GM08714 (cell line): ENCODE data around the gene HDAC9.

Experiments used
- H3K4me3 ChIP-seq: fragments of 200-500 bp; sonication (Bioruptor generic); 2 replicates; pipeline ENCODE4 v1.5.1; 2014; ENCODE audit warnings: mild to moderate bottlenecking, low read length, inconsistent platforms
- ZNF274 ChIP-seq: IDR thresholded peaks from 2 replicates; pipeline ENCODE4 v1.6.1; 2012; ENCODE audit warnings: mild to moderate bottlenecking, low read depth, low read length

The HDAC9 gene

DNA sequence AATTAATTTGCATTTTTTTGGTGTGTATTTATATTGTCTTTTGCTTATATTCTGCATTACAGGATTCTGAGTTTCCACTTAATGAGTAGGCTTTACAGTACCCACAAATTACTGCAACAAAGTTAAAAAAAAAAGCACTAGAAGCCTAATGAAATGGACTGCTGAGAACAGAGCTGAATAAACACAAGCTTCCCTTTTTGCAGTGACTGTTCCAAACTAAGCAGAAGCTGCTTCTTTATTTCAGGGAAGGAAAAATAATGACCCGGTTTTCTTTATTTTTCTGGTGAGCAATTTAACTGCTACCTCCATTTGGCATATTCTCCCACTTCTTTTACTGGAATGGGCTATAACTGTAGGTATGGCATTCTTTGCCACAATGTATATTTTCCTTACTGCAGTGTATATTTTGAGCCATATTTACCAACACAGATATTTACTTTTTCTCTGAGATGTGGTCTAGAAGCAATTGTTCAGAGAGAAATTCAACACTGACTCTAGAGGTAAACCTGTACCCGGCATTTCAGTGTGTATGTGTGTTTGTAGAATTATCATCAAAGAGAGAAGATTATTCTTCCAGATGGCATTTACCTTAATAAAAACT lies 56.9 kb downstream of the HDAC9 start:
- no peak overlapping the region for H3K4me3 ChIP-seq
- no peak for TF ChIP-seq ZNF274

DNA sequence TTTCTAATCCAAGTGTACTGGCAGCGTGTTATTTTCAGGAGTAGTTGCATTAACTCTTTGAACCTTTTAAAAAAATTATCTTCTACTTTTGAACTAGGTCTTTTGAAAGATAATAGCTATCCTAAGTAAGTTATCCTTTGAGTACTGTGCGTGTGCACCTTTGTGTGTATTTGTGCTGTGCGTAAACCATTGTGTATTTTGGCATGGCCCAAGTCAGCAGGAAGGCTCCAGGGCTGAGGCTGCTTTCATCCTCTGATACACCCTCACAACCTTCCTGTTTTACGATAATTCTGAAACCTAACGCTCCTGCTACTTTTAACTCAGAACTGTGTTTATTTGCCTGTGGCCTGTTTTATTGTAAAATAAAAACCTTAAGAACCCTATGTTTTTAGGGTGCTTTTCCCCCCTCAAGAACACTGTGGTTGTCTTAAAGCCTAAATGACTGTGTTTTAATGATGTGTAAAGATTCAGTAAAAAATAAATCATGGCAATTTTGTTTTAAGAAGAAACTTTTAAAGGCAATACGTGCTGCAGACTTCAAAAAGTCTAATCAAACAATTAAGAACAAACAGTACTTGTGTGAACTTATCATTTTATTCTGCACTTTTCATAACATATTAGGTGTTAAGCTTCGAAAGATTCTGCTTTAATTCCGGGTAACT lies 57.5 kb downstream of the HDAC9 start:
- H3K4me3 ChIP-seq: no peak overlapping the region
- TF ChIP-seq ZNF274: no peak

DNA sequence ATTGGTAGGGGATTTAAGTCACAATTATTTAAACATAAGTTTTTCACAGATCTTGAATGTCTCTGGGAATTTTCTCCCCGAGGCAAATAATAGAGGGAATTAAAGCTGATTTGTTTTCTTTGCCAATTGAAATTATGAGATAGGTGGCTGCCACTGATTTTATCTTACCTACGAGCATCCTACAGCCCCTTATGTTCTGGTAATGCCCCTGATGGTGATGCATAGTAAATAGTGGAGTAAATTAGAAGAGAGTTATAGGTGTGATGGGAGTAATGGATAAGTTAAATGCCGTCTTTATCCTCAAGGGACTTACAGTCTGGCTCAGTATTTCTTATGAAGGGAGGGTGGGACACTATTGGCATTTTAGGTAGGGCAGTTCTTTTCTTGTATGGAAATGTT lies 58.1 kb downstream of the HDAC9 start:
- no peak overlapping the region for H3K4me3 ChIP-seq
- no peak for TF ChIP-seq ZNF274

DNA sequence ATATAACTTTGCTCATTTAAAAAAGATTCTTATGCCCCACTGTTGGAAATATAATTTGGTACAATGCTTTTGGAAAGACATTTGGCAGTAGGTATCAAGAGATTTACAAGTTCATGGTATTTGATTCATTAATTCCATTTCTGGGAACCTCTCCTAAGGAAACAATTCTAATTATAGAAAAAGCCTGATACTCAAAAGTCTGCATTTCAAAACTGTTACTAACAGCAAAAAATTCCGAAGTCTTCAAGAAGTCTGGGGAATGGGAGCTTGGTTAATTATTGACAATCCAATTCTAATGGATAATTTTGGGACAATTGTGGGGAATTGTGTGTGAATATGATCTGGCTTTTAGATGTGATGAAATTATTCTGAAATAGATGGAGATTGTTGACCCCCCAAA lies 59.6 kb downstream of the HDAC9 start:
- TF ChIP-seq ZNF274: no peak
- no peak overlapping the region for H3K4me3 ChIP-seq

DNA sequence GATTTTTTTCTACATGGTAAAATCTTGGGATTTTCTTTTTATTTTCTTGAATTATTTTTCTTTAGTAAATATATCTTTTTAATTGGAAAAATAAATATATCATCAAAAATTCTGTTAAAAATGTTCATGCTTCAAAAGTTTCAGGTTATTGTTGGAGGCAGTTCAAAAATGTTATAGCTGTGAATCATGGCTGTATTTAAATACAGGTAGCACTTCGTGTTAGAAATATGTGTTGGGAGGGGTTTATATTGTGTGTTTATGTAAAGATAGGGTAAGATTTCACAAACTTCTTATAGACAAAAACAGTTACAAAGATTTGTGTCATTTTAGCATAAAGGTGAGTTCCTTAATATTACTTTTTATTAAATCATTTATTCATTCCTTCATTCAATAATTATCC lies 60.4 kb downstream of the HDAC9 start:
- no peak overlapping the region for H3K4me3 ChIP-seq
- no peak for TF ChIP-seq ZNF274

DNA sequence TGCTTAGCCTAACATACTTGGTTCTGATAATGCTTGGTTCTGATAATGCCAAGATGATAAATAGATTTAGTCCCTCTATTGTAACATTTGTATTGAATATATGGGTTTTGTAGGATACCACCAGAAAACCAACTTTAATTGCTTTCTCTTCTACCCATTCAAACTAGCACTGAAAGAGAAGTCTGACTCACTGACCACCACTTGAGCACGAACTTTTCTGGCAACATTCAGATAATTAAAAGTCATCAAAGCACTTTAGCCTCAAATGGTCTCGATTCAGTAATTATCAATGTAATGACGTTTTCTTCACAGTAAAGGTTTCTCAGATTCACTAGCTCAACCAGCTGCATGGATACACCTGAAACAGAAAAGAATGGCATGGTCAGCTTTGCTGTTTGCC lies 63.0 kb downstream of the HDAC9 start:
- no peak for TF ChIP-seq ZNF274
- no peak overlapping the region for H3K4me3 ChIP-seq

DNA sequence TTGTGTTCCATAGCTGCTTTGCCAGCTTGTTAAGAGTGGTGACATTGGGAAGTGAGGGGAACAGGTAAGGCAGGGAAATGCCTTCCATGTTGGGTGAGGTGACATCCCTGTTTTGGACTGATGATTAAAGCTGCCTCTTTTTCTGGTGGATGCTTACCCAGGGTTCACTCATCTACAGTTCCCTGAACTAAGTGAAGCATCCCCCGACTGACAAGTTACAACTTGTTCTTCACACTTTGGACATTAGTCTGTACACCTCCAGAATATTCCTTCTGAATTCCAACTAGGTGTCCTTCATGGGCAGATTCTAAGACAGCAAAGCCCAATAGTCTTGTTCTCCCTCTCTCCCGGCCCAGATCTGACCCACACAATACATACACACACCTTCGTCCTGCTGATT lies 63.4 kb downstream of the HDAC9 start:
- no peak overlapping the region for H3K4me3 ChIP-seq
- no peak for TF ChIP-seq ZNF274

DNA sequence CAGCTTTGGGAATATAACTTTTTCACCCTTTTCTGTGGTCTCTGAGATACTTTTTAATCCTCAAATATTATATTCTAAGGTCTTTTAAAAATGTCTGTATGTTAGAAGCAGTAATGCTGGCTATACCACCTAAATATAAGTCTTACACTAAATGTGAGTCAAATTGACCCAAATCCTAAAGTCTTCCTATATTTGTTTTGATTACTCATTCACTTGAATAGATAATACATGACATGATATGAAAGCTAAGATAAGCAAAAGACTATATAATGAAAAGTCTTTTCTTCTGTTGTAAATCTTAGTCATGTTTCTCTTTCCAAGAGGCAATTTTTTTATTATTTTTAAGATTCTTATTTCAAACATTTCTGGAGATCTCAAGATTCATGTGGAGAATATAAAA lies 64.2 kb downstream of the HDAC9 start:
- no peak for TF ChIP-seq ZNF274
- no peak overlapping the region for H3K4me3 ChIP-seq

DNA sequence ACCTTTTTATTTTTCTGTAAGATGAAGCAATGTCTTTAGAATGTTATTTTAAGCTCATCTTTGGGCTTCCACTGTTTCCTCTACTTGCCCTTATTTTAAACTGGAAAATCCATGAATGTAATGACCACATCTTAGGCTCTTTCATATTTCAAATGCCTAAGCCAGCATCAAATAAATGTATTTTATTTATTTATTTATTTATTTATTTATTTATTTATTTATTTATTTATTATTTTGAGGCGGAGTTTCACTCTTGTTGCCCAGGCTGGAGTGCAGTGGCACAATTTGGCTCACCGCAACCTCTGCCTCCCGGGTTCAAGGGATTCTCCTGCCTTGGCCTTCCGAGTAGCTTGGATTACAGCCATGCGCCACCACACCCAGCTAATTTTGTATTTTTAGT lies 69.2 kb downstream of the HDAC9 start:
- TF ChIP-seq ZNF274: no peak

DNA sequence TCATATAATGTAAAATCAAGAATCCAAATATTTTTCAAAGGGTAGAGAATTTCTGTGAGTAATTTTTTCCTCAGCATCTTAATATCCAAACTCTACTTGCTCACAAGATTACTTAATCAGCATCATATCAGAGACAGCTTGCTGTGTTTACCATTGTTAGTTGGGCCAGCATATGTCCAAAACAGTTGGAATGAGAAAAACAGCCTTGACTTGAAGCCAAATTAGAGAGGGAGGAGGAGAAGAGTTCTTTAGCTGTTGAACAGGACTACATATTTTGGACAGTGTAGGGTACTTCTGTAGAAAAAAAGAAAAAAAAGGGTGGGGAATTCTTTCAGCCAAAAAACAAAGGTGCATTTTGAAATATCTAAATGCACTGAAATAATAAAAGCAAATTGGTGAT lies 69.8 kb downstream of the HDAC9 start:
- H3K4me3 ChIP-seq: no peak overlapping the region
- no peak for TF ChIP-seq ZNF274

More for the DNA sequence above, 69.2 kb downstream of the HDAC9 start:
- no peak overlapping the region for H3K4me3 ChIP-seq

DNA sequence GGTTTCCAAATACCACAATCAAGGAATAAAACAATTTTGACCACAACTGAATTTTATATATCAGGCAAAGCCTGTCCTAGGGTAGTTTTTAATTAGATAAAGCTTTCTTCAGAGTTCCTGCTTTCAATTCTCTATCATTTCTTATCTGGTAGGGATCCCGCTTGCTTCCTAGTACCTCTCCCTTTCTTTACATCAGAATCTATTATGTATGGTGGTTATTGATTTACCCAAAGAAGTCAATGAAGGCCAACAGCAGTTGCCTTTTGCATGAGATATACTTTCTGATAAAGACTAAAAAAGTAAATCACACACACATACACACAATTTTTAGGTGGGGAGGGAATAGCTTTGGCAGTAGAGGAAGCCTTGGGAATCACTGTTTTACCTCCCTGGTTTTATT lies 70.7 kb downstream of the HDAC9 start:
- TF ChIP-seq ZNF274: no peak
- H3K4me3 ChIP-seq: no peak overlapping the region

DNA sequence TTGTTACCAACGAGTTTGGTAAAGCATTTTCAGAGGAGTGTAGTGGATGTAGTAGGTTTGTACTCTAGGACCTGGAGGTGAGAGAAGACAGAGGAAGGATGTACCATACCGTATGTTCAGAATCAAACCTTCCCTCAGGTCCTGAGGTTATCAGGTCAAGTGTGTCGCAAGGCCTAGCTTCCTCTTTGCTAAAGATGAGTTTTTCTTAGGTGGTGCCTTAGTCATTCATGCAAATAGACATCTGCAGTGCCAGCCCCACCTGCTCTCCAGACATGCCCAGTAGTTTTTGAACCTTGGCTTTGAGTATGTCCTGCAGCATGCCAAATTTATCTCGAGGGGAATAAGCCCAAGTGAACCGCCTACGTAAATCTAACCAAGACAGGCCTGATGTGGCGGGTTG lies 71.3 kb downstream of the HDAC9 start:
- TF ChIP-seq ZNF274: no peak
- H3K4me3 ChIP-seq: no peak overlapping the region

DNA sequence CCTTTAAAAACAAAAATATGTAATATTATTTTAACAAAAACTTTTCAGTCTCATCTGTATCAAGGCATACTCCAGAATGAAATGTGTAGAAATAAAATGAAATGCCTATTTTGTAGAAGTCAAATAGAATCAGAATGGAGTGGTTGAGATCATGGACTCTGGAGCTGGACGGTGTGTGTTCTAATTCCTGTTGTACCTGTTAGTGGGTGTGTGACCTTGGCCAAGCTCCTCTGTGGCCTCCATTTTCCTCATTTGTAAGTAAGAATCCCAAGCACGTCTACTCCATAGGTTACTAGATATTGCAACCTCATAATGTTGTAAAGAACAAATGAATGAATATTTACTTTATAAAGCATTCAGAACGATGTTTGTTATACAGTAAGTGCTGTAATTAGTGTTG lies 74.9 kb downstream of the HDAC9 start:
- H3K4me3 ChIP-seq: no peak overlapping the region
- no peak for TF ChIP-seq ZNF274

DNA sequence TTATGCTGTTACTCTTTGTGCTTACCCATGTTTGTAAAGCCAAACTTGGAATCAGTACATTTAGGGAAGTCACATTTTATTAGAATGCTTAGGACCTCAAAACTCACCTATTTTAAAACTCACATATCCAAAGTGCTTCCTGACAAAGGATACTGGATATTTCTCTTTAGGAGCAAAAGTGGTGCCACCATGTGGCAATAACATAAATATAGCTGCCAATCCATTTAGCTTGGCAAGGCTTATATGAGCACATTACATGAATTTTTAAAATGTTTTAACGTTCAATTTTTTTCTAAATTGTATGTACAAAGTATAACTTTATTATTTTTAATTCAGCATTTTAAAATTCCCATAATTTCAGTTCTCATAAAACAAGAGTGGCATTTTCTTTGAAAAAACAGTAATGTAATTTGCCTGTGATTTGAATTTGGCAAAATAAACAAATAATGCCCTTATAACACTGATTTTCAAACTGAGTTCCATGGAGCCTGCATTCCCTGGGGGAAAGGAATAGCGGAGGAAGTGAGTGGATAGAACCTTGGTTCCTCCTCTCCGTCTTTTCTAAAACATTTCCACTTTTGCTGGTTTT lies 75.4 kb downstream of the HDAC9 start:
- TF ChIP-seq ZNF274: no peak
- H3K4me3 ChIP-seq: no peak overlapping the region

DNA sequence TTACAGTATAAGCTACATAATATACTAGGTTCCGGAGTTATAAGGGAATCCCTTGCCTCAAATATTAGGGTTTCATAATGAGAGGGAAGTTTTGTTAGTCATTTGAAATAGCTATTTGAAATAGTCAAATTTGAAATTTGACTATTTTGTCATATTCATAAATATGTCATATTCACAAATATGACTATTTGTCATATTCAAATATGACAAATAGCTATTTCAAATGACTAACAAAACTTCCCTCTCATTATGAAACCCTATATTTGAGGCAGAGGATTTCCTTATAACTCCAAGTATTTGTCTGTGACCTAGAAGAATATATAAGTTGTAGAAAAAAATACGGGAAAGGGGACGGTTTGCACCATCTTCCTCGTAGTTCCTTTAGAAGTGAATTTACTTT lies 76.6 kb downstream of the HDAC9 start:
- no peak overlapping the region for H3K4me3 ChIP-seq
- no peak for TF ChIP-seq ZNF274

DNA sequence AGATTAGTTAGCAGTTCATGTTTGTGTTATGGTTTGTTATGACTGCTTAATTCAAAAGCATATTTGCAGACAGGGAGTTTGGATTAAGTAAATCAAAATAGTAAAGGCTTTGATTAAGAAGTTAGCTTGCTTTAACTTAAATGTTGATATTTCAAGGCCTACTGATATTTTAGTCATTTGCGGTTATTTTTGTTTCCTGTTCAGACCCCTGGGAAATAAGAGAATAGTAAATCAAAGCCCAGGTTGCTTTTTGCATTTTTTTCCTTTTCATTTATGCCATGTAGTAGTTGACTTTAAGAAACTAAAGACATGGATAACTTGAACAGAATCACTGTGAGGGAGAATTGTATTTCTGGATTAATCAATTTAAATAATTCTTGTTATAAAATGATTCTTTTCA lies 77.3 kb downstream of the HDAC9 start:
- H3K4me3 ChIP-seq: no peak overlapping the region
- no peak for TF ChIP-seq ZNF274
